ENCODE data around the gene POMP. TPM values are rescaled to one million over a fixed set of nuclear protein-coding genes. Genes with fewer than 3 reads are reported as not detected.

Gene POMP
- total and polyA plus RNA-seq, 5 donors from 2014 or later, result 27.3 to 138 (median 107) TPM

- Mint-ChIP-seq H3K27ac (no peak overlapping the region), H3K9me3 (peaks cover 0 to 2% (median 0%) of the 10 kb centered on the region in 7 donors), H3K27me3 (peaks cover 27% of the 10 kb centered on the region), H3K4me3 (no peak overlapping the region), H3K4me1 (peaks cover 0 to 15% (median 5%) of the 10 kb centered on the region in 4 donors), H3K36me3 (no peaks in the 10 kb centered on the region)
- H3K4me3 ChIP-seq (ENCODE audit: low read depth, low read length), result no peak overlapping the region
- H3K4me1 ChIP-seq (ENCODE audit: control insufficient read depth, insufficient read depth, low read length, poor library complexity, severe bottlenecking), result no peaks in the 10 kb centered on the region
- no peak overlapping the region for H3K27ac ChIP-seq (ENCODE audit: insufficient read depth, low read length, poor library complexity, severe bottlenecking)
- no peaks in the 10 kb centered on the region for H3K36me3 ChIP-seq (ENCODE audit: control insufficient read depth, insufficient read depth, low read length)
- ATAC-seq (ENCODE audit: low read depth in 2 of 2) (no peak), DNase-seq (no peak)
- peaks cover 15% of the 10 kb centered on the region for H3K27me3 ChIP-seq (ENCODE audit: control insufficient read depth, insufficient read depth, low read length)
- H3K9me3 ChIP-seq (ENCODE audit: control insufficient read depth in 2 of 2, low read length in 2 of 2), result no peaks in the 10 kb centered on the region
Measured at GRCh38 chr13:28640861-28641599, 17.9 kb upstream of the POMP start.

GRCh38 chr13:28641600-28641926 is 17.4 kb upstream of the POMP start:
- H3K4me1 ChIP-seq (ENCODE audit: control insufficient read depth, insufficient read depth, low read length, poor library complexity, severe bottlenecking), result no peaks in the 10 kb centered on the region
- H3K36me3 ChIP-seq (ENCODE audit: control insufficient read depth, insufficient read depth, low read length), result no peaks in the 10 kb centered on the region
- no peak overlapping the region for H3K4me3 ChIP-seq (ENCODE audit: low read depth, low read length)
- no peaks in the 10 kb centered on the region for H3K36me3 Mint-ChIP-seq
- no peaks in the 10 kb centered on the region for H3K9me3 ChIP-seq (ENCODE audit: control insufficient read depth in 2 of 2, low read length in 2 of 2)
- no peak overlapping the region for H3K27ac Mint-ChIP-seq
- H3K4me1 Mint-ChIP-seq, result peaks cover 0 to 13% (median 4%) of the 10 kb centered on the region in 4 donors
- no peak overlapping the region for H3K4me3 Mint-ChIP-seq
- ATAC-seq (ENCODE audit: low read depth in 2 of 2) (no peak), DNase-seq (no peak)
- peaks cover 0 to 2% (median 0%) of the 10 kb centered on the region in 7 donors for H3K9me3 Mint-ChIP-seq
- no peak overlapping the region for H3K27ac ChIP-seq (ENCODE audit: insufficient read depth, low read length, poor library complexity, severe bottlenecking)
- peaks cover 26% of the 10 kb centered on the region for H3K27me3 Mint-ChIP-seq
- H3K27me3 ChIP-seq (ENCODE audit: control insufficient read depth, insufficient read depth, low read length), result peaks cover 12% of the 10 kb centered on the region

GRCh38 chr13:28650284-28650683 is 8.6 kb upstream of the POMP start:
- no peaks in the 10 kb centered on the region for H3K9me3 Mint-ChIP-seq
- H3K4me1 Mint-ChIP-seq, result peaks cover 0 to 5% (median 4%) of the 10 kb centered on the region in 4 donors
- H3K4me3 Mint-ChIP-seq, result no peak overlapping the region
- no peaks in the 10 kb centered on the region for H3K27me3 Mint-ChIP-seq
- no peak for DNase-seq
- Histone ChIP-seq H3K27me3 (ENCODE audit: control insufficient read depth, insufficient read depth, low read length) (no peaks in the 10 kb centered on the region), H3K9me3 (ENCODE audit: control insufficient read depth in 2 of 2, low read length in 2 of 2) (no peaks in the 10 kb centered on the region), H3K4me3 (ENCODE audit: low read depth, low read length) (no peak overlapping the region), H3K36me3 (ENCODE audit: control insufficient read depth, insufficient read depth, low read length) (peaks cover 2% of the 10 kb centered on the region), H3K4me1 (ENCODE audit: control insufficient read depth, insufficient read depth, low read length, poor library complexity, severe bottlenecking) (no peaks in the 10 kb centered on the region), H3K27ac (ENCODE audit: insufficient read depth, low read length, poor library complexity, severe bottlenecking) (no peak overlapping the region)
- H3K36me3 Mint-ChIP-seq, result peaks cover 8% of the 10 kb centered on the region
- ATAC-seq (ENCODE audit: low read depth in 2 of 2), result no peak
- no peak overlapping the region for H3K27ac Mint-ChIP-seq

- no peaks in the 10 kb centered on the region for H3K9me3 ChIP-seq (ENCODE audit: control insufficient read depth in 2 of 2, low read length in 2 of 2)
- no peak for ATAC-seq (ENCODE audit: low read depth in 2 of 2)
Measured at GRCh38 chr13:28651810-28652401, 7.0 kb upstream of the POMP start.

GRCh38 chr13:28653111-28653510 is 5.8 kb upstream of the POMP start:
- Mint-ChIP-seq H3K9me3 (no peaks in the 10 kb centered on the region), H3K27me3 (no peaks in the 10 kb centered on the region), H3K36me3 (peaks cover 11% of the 10 kb centered on the region), H3K4me1 (peaks cover 17 to 27% (median 22%) of the 10 kb centered on the region in 4 donors), H3K27ac (no peak overlapping the region), H3K4me3 (peak overlapping the region in 1 of 4 donors; percentile 22)
- peaks cover 2% of the 10 kb centered on the region for H3K36me3 ChIP-seq (ENCODE audit: control insufficient read depth, insufficient read depth, low read length)
- peaks cover 10% of the 10 kb centered on the region for H3K4me1 ChIP-seq (ENCODE audit: control insufficient read depth, insufficient read depth, low read length, poor library complexity, severe bottlenecking)
- H3K27me3 ChIP-seq (ENCODE audit: control insufficient read depth, insufficient read depth, low read length), result no peaks in the 10 kb centered on the region
- DNase-seq, result no peak
- H3K9me3 ChIP-seq (ENCODE audit: control insufficient read depth in 2 of 2, low read length in 2 of 2), result no peaks in the 10 kb centered on the region
- no peak overlapping the region for H3K4me3 ChIP-seq (ENCODE audit: low read depth, low read length)
- no peak for ATAC-seq (ENCODE audit: low read depth in 2 of 2)
- no peak overlapping the region for H3K27ac ChIP-seq (ENCODE audit: insufficient read depth, low read length, poor library complexity, severe bottlenecking)

More at GRCh38 chr13:28651810-28652401, 7.0 kb upstream of the POMP start:
- Mint-ChIP-seq H3K27ac (no peak overlapping the region), H3K4me3 (no peak overlapping the region), H3K9me3 (no peaks in the 10 kb centered on the region), H3K36me3 (peaks cover 8% of the 10 kb centered on the region), H3K27me3 (no peaks in the 10 kb centered on the region), H3K4me1 (peaks cover 11 to 18% (median 15%) of the 10 kb centered on the region in 4 donors)
- Histone ChIP-seq H3K4me1 (ENCODE audit: control insufficient read depth, insufficient read depth, low read length, poor library complexity, severe bottlenecking) (peaks cover 3% of the 10 kb centered on the region), H3K27ac (ENCODE audit: insufficient read depth, low read length, poor library complexity, severe bottlenecking) (no peak overlapping the region), H3K36me3 (ENCODE audit: control insufficient read depth, insufficient read depth, low read length) (peaks cover 2% of the 10 kb centered on the region), H3K4me3 (ENCODE audit: low read depth, low read length) (no peak overlapping the region), H3K27me3 (ENCODE audit: control insufficient read depth, insufficient read depth, low read length) (no peaks in the 10 kb centered on the region)
- DNase-seq, result no peak

- Histone ChIP-seq H3K9me3 (ENCODE audit: control insufficient read depth in 2 of 2, low read length in 2 of 2) (no peaks in the 10 kb centered on the region), H3K4me3 (ENCODE audit: low read depth, low read length) (no peak overlapping the region), H3K36me3 (ENCODE audit: control insufficient read depth, insufficient read depth, low read length) (peaks cover 2% of the 10 kb centered on the region), H3K27me3 (ENCODE audit: control insufficient read depth, insufficient read depth, low read length) (no peaks in the 10 kb centered on the region), H3K4me1 (ENCODE audit: control insufficient read depth, insufficient read depth, low read length, poor library complexity, severe bottlenecking) (peaks cover 16% of the 10 kb centered on the region), H3K27ac (ENCODE audit: insufficient read depth, low read length, poor library complexity, severe bottlenecking) (no peak overlapping the region)
- no peak for ATAC-seq (ENCODE audit: low read depth in 2 of 2)
- DNase-seq, result no peak
- Mint-ChIP-seq H3K4me1 (peaks cover 22 to 34% (median 29%) of the 10 kb centered on the region in 4 donors), H3K27ac (no peak overlapping the region), H3K36me3 (peaks cover 11% of the 10 kb centered on the region), H3K4me3 (no peak overlapping the region), H3K27me3 (no peaks in the 10 kb centered on the region), H3K9me3 (no peaks in the 10 kb centered on the region)
Measured at GRCh38 chr13:28654276-28654675, 4.7 kb upstream of the POMP start.

GRCh38 chr13:28655561-28655960 is 3.4 kb upstream of the POMP start:
- no peak overlapping the region for H3K27ac ChIP-seq (ENCODE audit: insufficient read depth, low read length, poor library complexity, severe bottlenecking)
- peaks cover 2% of the 10 kb centered on the region for H3K36me3 ChIP-seq (ENCODE audit: control insufficient read depth, insufficient read depth, low read length)
- no peaks in the 10 kb centered on the region for H3K27me3 Mint-ChIP-seq
- peaks cover 27% of the 10 kb centered on the region for H3K4me1 ChIP-seq (ENCODE audit: control insufficient read depth, insufficient read depth, low read length, poor library complexity, severe bottlenecking)
- H3K9me3 ChIP-seq (ENCODE audit: control insufficient read depth in 2 of 2, low read length in 2 of 2), result no peaks in the 10 kb centered on the region
- H3K27ac Mint-ChIP-seq, result peak overlapping the region; percentile 1 to 69 (median 34)
- H3K4me1 Mint-ChIP-seq, result peaks cover 35 to 45% (median 40%) of the 10 kb centered on the region in 4 donors
- no peaks in the 10 kb centered on the region for H3K27me3 ChIP-seq (ENCODE audit: control insufficient read depth, insufficient read depth, low read length)
- no peaks in the 10 kb centered on the region for H3K9me3 Mint-ChIP-seq
- H3K36me3 Mint-ChIP-seq, result peaks cover 8% of the 10 kb centered on the region
- DNase-seq (no peak), ATAC-seq (ENCODE audit: low read depth in 2 of 2) (no peak)
- H3K4me3 Mint-ChIP-seq, result peak overlapping the region in 3 of 4 donors; percentile 27 to 60 (median 43)
- no peak overlapping the region for H3K4me3 ChIP-seq (ENCODE audit: low read depth, low read length)
